22Rv1 (cell line): ENCODE data around the gene GTF2A1L.

ENCODE experiments used
- H3K27ac ChIP-seq: fragments of 450-650 bp; 2 replicates; pipeline ENCODE4 v1.5.1; 2017
- CTCF ChIP-seq: fragments of 450-650 bp; IDR thresholded peaks from 2 replicates; pipeline ENCODE4 v1.5.1; 2017; ENCODE audit warnings: mild to moderate bottlenecking
- ZFX ChIP-seq: fragments of 450-650 bp; IDR thresholded peaks from 2 replicates; pipeline ENCODE4 v1.6.1; 2017; ENCODE audit warnings: antibody characterized with exemption, borderline replicate concordance

Gene GTF2A1L

GRCh38 chr2:48712151-48712550 lies 94.5 kb downstream of the GTF2A1L start:
- no peak overlapping the region for H3K27ac ChIP-seq
- TF ChIP-seq CTCF (no peak), ZFX (no peak)

GRCh38 chr2:48713647-48714046 lies 96.0 kb downstream of the GTF2A1L start:
- TF ChIP-seq CTCF (no peak), ZFX (no peak)
- no peak overlapping the region for H3K27ac ChIP-seq

GRCh38 chr2:48714245-48714644 lies 96.6 kb downstream of the GTF2A1L start:
- H3K27ac ChIP-seq: no peak overlapping the region
- TF ChIP-seq ZFX: no peak
- no peak for TF ChIP-seq CTCF

- TF ChIP-seq CTCF (no peak), ZFX (no peak)
- no peak overlapping the region for H3K27ac ChIP-seq
These were observed 97.6 kb downstream of the GTF2A1L start for GRCh38 chr2:48715042-48715899.

GRCh38 chr2:48715956-48716355 lies 98.3 kb downstream of the GTF2A1L start:
- TF ChIP-seq CTCF: no peak

GRCh38 chr2:48717846-48718245 lies 100.2 kb downstream of the GTF2A1L start:
- no peak overlapping the region for H3K27ac ChIP-seq
- no peak for TF ChIP-seq ZFX
- no peak for TF ChIP-seq CTCF

More at GRCh38 chr2:48715956-48716355, 98.3 kb downstream of the GTF2A1L start:
- H3K27ac ChIP-seq: no peak overlapping the region

GRCh38 chr2:48719480-48720177 lies 102.0 kb downstream of the GTF2A1L start:
- TF ChIP-seq CTCF (no peak), ZFX (no peak)
- no peak overlapping the region for H3K27ac ChIP-seq
